Measurements from ENCODE around the gene DLX4. TPM values are rescaled to one million over a fixed set of nuclear protein-coding genes. Genes with fewer than 3 reads are reported as not detected.

Gene DLX4
- total and polyA plus RNA-seq, 2 of the 4 experiments (the other 2 are of a cell fraction), result not detected

DNA sequence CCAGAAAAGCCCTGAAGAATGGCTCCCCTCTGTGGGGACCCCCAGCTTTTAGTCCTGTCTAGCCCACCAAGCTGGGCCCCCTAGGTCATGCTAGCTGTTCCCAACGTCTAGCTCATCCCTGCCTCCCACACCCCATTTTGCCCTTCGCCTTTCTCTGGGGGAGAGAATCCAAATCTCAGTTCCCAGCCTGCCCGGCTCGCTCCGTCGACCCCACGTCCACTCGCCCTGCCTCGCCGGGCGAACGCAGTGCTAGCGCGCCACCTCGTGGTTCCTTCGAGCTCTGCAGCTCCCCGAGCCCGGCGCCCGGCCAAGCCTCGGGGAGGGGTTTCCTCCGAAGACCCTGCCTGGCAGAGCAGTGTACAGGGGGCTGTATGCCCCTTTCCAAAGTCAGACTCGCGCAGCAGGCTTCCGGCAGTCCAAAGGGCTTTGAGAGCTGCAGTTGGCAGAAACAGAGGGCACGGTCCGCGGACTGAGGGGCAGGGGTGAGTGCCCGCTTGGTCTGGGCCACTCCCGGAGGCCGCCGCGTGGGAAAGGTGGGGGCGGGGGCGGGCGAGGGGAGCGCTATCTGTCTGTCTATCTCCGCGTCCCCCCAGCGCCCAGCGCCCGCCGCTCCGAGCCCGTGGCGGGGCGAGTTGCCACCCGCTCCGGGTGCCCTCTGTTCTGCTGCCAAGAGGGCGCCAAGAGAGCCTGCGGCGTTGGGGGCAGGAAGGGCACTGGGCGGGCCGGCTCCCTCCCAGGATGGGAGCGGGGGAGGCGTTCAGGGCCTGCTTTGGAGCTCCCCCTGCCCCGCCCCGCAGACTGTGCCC is 27.7 kb downstream of the DLX4 start:
- Histone ChIP-seq H3K14ac (replicated peaks; ENCODE audit: low read depth, low read length) (no peak overlapping the region), H2BK5ac (ENCODE audit: low read depth, low read length, poor library complexity, severe bottlenecking) (no peak overlapping the region), H3K79me1 (ENCODE audit: low read depth in 1 of 2, low read length in 2 of 2) (no peaks in the 10 kb centered on the region), H3K23ac (ENCODE audit: low read depth, low read length) (no peak overlapping the region; the same call in 1 of the 2 replicates), H3K36me3 (ENCODE audit: control insufficient read depth, insufficient read depth, low read length) (no peaks in the 10 kb centered on the region), H4K91ac (ENCODE audit: insufficient read depth, low read depth, low read length) (no peak overlapping the region), H4K8ac (ENCODE audit: low read depth in 2 of 2, low read length in 2 of 2) (no peak overlapping the region), H3K27ac (ENCODE audit: insufficient read depth, low read length) (no peak overlapping the region), H2BK20ac (ENCODE audit: low read depth, low read length) (no peak overlapping the region), H3K4me3 (ENCODE audit: insufficient read depth, low read depth, low read length) (0 out of 2 replicates have a peak overlapping the region, but pooled peaks have one; percentile 30), H3K18ac (ENCODE audit: low read depth, low read length) (no peak overlapping the region), H3K9ac (ENCODE audit: low read depth, low read length) (no peak overlapping the region), H3K56ac (ENCODE audit: extremely low read depth, insufficient read depth, low read length) (no peak overlapping the region), H4K20me1 (ENCODE audit: insufficient read depth, low read length) (peaks cover 7% of the 10 kb centered on the region; the same call in 1 of the 2 replicates), H2BK120ac (ENCODE audit: low read depth, low read length) (no peak overlapping the region), H2AK9ac (replicated peaks; ENCODE audit: low read depth, low read length, poor library complexity) (peak overlapping the region; percentile 49), H3K9me1 (ENCODE audit: insufficient read depth, low read length) (no peaks in the 10 kb centered on the region), H3K4me1 (ENCODE audit: control insufficient read depth, insufficient read depth, low read length) (peaks cover 3% of the 10 kb centered on the region; the same call in 1 of the 2 replicates), H3K9me3 (ENCODE audit: control insufficient read depth, insufficient read depth, low read length) (peaks cover 2% of the 10 kb centered on the region; the same call in 1 of the 2 replicates), H4K5ac (ENCODE audit: low read depth, low read length) (no peak overlapping the region), H2AK5ac (ENCODE audit: low read depth, low read length) (no peak overlapping the region), H3K4me2 (ENCODE audit: low read depth, low read length) (peak overlapping the region; percentile 92), H2BK15ac (ENCODE audit: low read depth, low read length) (no peak overlapping the region), H3K27me3 (ENCODE audit: control insufficient read depth, insufficient read depth, low read length) (peaks cover 75% of the 10 kb centered on the region), H2AFZ (replicated peaks; ENCODE audit: low read length, poor library complexity) (peak overlapping the region; percentile 83), H3K4ac (ENCODE audit: low read depth, low read length) (no peak overlapping the region)
- no TSS peak for BruUV-seq (replicated peaks)
- dilution Hi-C loops (cut with HindIII; ENCODE audit: low sequenced_read_pairs, unreplicated experiment), result no loop called here
- in situ Hi-C loops (cut with MboI; ENCODE audit: low sequenced_read_pairs), result loop anchor here (5.0 to 10.0 kb wide), 3 partner anchors 134 to 424 kb away; partner anchors contain the start of gene SLC35B1
- CTCF ChIA-PET, result interaction anchor here (0.6 to 3.7 kb wide), 8 partner anchors 14 to 300 kb away, joined by 3 to 21 read pairs (median 4); no protein-coding TSS in a partner anchor
- ATAC-seq (ENCODE audit: low read depth) (peak; percentile 61), DNase-seq (peak; percentile 12)
- POLR2A ChIA-PET (ENCODE audit: unreplicated experiment), result no interaction called here
- TF ChIP-seq RFX5 (IDR thresholded peaks at IDR 0.05; ENCODE audit: low read depth, low read length) (no peak), NFE2L2 (IDR thresholded peaks at IDR 0.05; ENCODE audit: low read depth, low read length) (no peak), CHD1 (IDR thresholded peaks at IDR 0.05; ENCODE audit: low read depth, low read length) (no peak), MAZ (IDR thresholded peaks at IDR 0.05; ENCODE audit: borderline replicate concordance, low read depth, low read length) (peak; percentile 49; the same call in 1 of the 2 replicates), SMC3 (IDR thresholded peaks at IDR 0.05; ENCODE audit: low read depth, low read length) (peak; percentile 93), RAD21 (IDR thresholded peaks at IDR 0.05; ENCODE audit: low read length) (peak; percentile 92), CEBPB (IDR thresholded peaks at IDR 0.05; ENCODE audit: low read depth, low read length) (no peak)
- TF ChIP-seq, protein P1, sequence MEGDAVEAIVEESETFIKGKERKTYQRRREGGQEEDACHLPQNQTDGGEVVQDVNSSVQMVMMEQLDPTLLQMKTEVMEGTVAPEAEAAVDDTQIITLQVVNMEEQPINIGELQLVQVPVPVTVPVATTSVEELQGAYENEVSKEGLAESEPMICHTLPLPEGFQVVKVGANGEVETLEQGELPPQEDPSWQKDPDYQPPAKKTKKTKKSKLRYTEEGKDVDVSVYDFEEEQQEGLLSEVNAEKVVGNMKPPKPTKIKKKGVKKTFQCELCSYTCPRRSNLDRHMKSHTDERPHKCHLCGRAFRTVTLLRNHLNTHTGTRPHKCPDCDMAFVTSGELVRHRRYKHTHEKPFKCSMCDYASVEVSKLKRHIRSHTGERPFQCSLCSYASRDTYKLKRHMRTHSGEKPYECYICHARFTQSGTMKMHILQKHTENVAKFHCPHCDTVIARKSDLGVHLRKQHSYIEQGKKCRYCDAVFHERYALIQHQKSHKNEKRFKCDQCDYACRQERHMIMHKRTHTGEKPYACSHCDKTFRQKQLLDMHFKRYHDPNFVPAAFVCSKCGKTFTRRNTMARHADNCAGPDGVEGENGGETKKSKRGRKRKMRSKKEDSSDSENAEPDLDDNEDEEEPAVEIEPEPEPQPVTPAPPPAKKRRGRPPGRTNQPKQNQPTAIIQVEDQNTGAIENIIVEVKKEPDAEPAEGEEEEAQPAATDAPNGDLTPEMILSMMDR (conservative IDR thresholded peaks at IDR 0.05; ENCODE audit: low read depth, low read length), result peak; percentile 95
- intact Hi-C loops (cut with micrococcal nuclease), result loop anchor here (5.0 kb wide), 1 partner anchor 44 kb away; no protein-coding TSS in a partner anchor
- 2% methylated on average over 18 of the region's 58 CpGs; no CpG with 5 or more reads in 1 of the 2 experiments for WGBS, 2 experiments (ENCODE audit: extremely low coverage in 2 of 2, insufficient read length in 1 of 2)

All from IMR-90 (cell line).